ENCODE data around the gene SLITRK6.

SLITRK6 gene, protein sequence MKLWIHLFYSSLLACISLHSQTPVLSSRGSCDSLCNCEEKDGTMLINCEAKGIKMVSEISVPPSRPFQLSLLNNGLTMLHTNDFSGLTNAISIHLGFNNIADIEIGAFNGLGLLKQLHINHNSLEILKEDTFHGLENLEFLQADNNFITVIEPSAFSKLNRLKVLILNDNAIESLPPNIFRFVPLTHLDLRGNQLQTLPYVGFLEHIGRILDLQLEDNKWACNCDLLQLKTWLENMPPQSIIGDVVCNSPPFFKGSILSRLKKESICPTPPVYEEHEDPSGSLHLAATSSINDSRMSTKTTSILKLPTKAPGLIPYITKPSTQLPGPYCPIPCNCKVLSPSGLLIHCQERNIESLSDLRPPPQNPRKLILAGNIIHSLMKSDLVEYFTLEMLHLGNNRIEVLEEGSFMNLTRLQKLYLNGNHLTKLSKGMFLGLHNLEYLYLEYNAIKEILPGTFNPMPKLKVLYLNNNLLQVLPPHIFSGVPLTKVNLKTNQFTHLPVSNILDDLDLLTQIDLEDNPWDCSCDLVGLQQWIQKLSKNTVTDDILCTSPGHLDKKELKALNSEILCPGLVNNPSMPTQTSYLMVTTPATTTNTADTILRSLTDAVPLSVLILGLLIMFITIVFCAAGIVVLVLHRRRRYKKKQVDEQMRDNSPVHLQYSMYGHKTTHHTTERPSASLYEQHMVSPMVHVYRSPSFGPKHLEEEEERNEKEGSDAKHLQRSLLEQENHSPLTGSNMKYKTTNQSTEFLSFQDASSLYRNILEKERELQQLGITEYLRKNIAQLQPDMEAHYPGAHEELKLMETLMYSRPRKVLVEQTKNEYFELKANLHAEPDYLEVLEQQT

GRCh38 chr13:85799097-85799582 lies at the start of gene SLITRK6:
TSS of gene SLITRK6 (minus strand) at chr13:85799419. CDS start at chr13:85796508, 2,911 bp downstream.
- Histone ChIP-seq H3K36me3 (ENCODE audit: control insufficient read depth in 2 of 2, insufficient read depth in 1 of 2, low read length in 2 of 2) (no peaks in the 10 kb centered on the region), H3K27ac (ENCODE audit: extremely low read depth, low read depth, low read length) (no peak within 1 kb of the TSS), H3K9me3 (ENCODE audit: control insufficient read depth, insufficient read depth, low read depth, low read length) (no peaks in the 10 kb centered on the region), H3K4me3 (ENCODE audit: low read depth, low read length) (no peak within 1 kb of the TSS), H3K4me1 (ENCODE audit: control insufficient read depth, insufficient read depth, low read length) (no peaks in the 10 kb centered on the region)
- TF ChIP-seq ZNF23 (tag by site-specific recombination; IDR thresholded peaks at IDR 0.05; ENCODE audit: borderline replicate concordance) (no peak), TRIM28 (IDR thresholded peaks at IDR 0.05; ENCODE audit: borderline replicate concordance, low read length) (peak; percentile 63; the same call in 1 of the 2 replicates)
- POLR2A ChIA-PET = no interaction called here
- CTCF ChIA-PET = interaction anchor here (0.7 to 1.0 kb wide), 2 partner anchors 24 to 692 kb away, joined by 3 read pairs; no protein-coding TSS in a partner anchor

GRCh38 chr13:85847012-85847411 lies 47.8 kb upstream of the SLITRK6 start:
- Histone ChIP-seq H3K36me3 (ENCODE audit: control insufficient read depth in 2 of 2, insufficient read depth in 1 of 2, low read length in 2 of 2) (no peaks in the 10 kb centered on the region), H3K27ac (ENCODE audit: extremely low read depth, low read depth, low read length) (no peak overlapping the region), H3K4me1 (ENCODE audit: control insufficient read depth, insufficient read depth, low read length) (no peaks in the 10 kb centered on the region), H3K9me3 (ENCODE audit: control insufficient read depth, insufficient read depth, low read depth, low read length) (no peaks in the 10 kb centered on the region), H3K4me3 (ENCODE audit: low read depth, low read length) (no peak overlapping the region)
- ChIA-PET POLR2A (no interaction called here), CTCF (no interaction called here)
- TF ChIP-seq ZBTB17 (tag by site-specific recombination; IDR thresholded peaks at IDR 0.05) = no peak
- TF ChIP-seq ZBTB44 (tag by site-specific recombination; IDR thresholded peaks at IDR 0.05) = no peak
- TF ChIP-seq TCF7L2 (IDR thresholded peaks at IDR 0.05; ENCODE audit: borderline replicate concordance, low read depth, low read length) = no peak
- no peak for TF ChIP-seq FEZF1 (tag by site-specific recombination; IDR thresholded peaks at IDR 0.05)
- TF ChIP-seq ZNF112 (tag by site-specific recombination; IDR thresholded peaks at IDR 0.05) = no peak
- no peak for TF ChIP-seq ZNF792 (tag by site-specific recombination; IDR thresholded peaks at IDR 0.05)
- TF ChIP-seq ZFP41 (tag by site-specific recombination; IDR thresholded peaks at IDR 0.05; ENCODE audit: borderline replicate concordance) = no peak
- no peak for TF ChIP-seq MZF1 (tag by site-specific recombination; IDR thresholded peaks at IDR 0.05; ENCODE audit: borderline replicate concordance)
- TF ChIP-seq ZNF202 (tag by site-specific recombination; IDR thresholded peaks at IDR 0.05; ENCODE audit: borderline replicate concordance) = no peak
- TF ChIP-seq ZNF513 (tag by site-specific recombination; IDR thresholded peaks at IDR 0.05) = no peak
- TF ChIP-seq ZNF571 (tag by site-specific recombination; IDR thresholded peaks at IDR 0.05) = no peak
- no peak for TF ChIP-seq ZFP3 (tag by site-specific recombination; IDR thresholded peaks at IDR 0.05; ENCODE audit: low read depth)
- TF ChIP-seq PRDM1 (tag by site-specific recombination; IDR thresholded peaks at IDR 0.05) = no peak
- no peak for TF ChIP-seq ZNF146 (tag by site-specific recombination; IDR thresholded peaks at IDR 0.05)
- no peak for TF ChIP-seq ZNF510 (tag by site-specific recombination; IDR thresholded peaks at IDR 0.05; ENCODE audit: insufficient replicate concordance)
- no peak for TF ChIP-seq ZNF239 (tag by site-specific recombination; IDR thresholded peaks at IDR 0.05)
- TF ChIP-seq ZNF16 (tag by site-specific recombination; IDR thresholded peaks at IDR 0.05; ENCODE audit: low read depth) = no peak
- TF ChIP-seq ZIC2 (tag by site-specific recombination; IDR thresholded peaks at IDR 0.05) = no peak
- TF ChIP-seq ZSCAN16 (tag by site-specific recombination; IDR thresholded peaks at IDR 0.05) = no peak
- TF ChIP-seq ATF2 (tag by site-specific recombination; IDR thresholded peaks at IDR 0.05; ENCODE audit: low read depth) = no peak

Measured in HEK293 (cell line).